Neural cell (in vitro differentiated cells): Measurements from ENCODE around the gene PRKACB. TPM values are rescaled to one million over a fixed set of nuclear protein-coding genes. Genes with fewer than 3 reads are reported as not detected.

Source experiments
- H2AFZ ChIP-seq: fragments of 200-600, 300-800 bp; sonication (generic), shearing (Covaris generic); 2 replicates; pipeline ENCODE4 v1.6.0; 2014; ENCODE audit warnings: low read depth, mild to moderate bottlenecking, antibody characterized with exemption, low read length, moderate library complexity
- H3F3A ChIP-seq: fragments of 200-600 bp; shearing (Covaris generic); 2 replicates; pipeline ENCODE4 v1.6.1; 2016; ENCODE audit warnings: mild to moderate bottlenecking, moderate library complexity, mixed read lengths, antibody characterized with exemption, low read length; ENCODE audit not compliant: insufficient read depth, poor library complexity, severe bottlenecking
- H3K27ac ChIP-seq: fragments of 200-600, 300-800 bp; sonication (generic), shearing (Covaris generic); 2 replicates; pipeline ENCODE4 v1.5.1; 2014; ENCODE audit warnings: mild to moderate bottlenecking, low read length, moderate library complexity
- H3K27me3 ChIP-seq: fragments of 300-800, 200-600 bp; sonication (generic), shearing (Covaris generic); 2 replicates; pipeline ENCODE4 v1.6.0; 2014; ENCODE audit warnings: mild to moderate bottlenecking, low read depth, low read length, moderate library complexity; ENCODE audit not compliant: insufficient read depth
- H3K36me3 ChIP-seq: fragments of 300-800, 200-600 bp; sonication (generic), shearing (Covaris generic); 2 replicates; pipeline ENCODE4 v1.5.1; 2014; ENCODE audit warnings: mild to moderate bottlenecking, antibody characterized with exemption, low read length, moderate library complexity; ENCODE audit not compliant: insufficient read depth
- H3K4me2 ChIP-seq: fragments of 300-800, 200-600 bp; sonication (generic), shearing (Covaris generic); 2 replicates; pipeline ENCODE4 v1.6.0; 2014; ENCODE audit warnings: mild to moderate bottlenecking, low read length
- H3K4me3 ChIP-seq: fragments of 300-800, 200-600 bp; sonication (generic), shearing (Covaris generic); 2 replicates; pipeline ENCODE4 v1.5.1; 2014; ENCODE audit warnings: mild to moderate bottlenecking, low read length, moderate library complexity
- H3K79me2 ChIP-seq: fragments of 200-600 bp; shearing (Covaris generic); replicated peaks from 2 replicates; pipeline ENCODE4 v1.6.0; 2014; ENCODE audit warnings: mild to moderate bottlenecking, low read length, moderate library complexity; ENCODE audit not compliant: insufficient read depth
- H3K9ac ChIP-seq: fragments of 300-800, 200-600 bp; sonication (generic), shearing (Covaris generic); 2 replicates; pipeline ENCODE4 v1.6.1; 2016; ENCODE audit warnings: mild to moderate bottlenecking, low read length, mixed read lengths
- H3K9me2 ChIP-seq: fragments of 200-600 bp; shearing (Covaris generic); 2 replicates; pipeline ENCODE4 v1.6.1; 2016; ENCODE audit warnings: mild to moderate bottlenecking, low read length, mixed read lengths; ENCODE audit not compliant: insufficient read depth
- H3K9me3 ChIP-seq: fragments of 200-600, 300-800 bp; sonication (generic), shearing (Covaris generic); 2 replicates; pipeline ENCODE4 v1.6.1; 2016; ENCODE audit warnings: mild to moderate bottlenecking, mixed run types, low read length, moderate library complexity, mixed read lengths
- H4K20me1 ChIP-seq: fragments of 200-600 bp; shearing (Covaris generic); 2 replicates; pipeline ENCODE4 v1.6.1; 2016; ENCODE audit warnings: mild to moderate bottlenecking, mixed run types; ENCODE audit not compliant: insufficient read depth
- EP300 ChIP-seq: fragments of 450-650 bp; conservative IDR thresholded peaks from 2 replicates; pipeline ENCODE4 v1.6.1; 2014; ENCODE audit warnings: antibody characterized with exemption, mild to moderate bottlenecking, moderate library complexity; ENCODE audit not compliant: poor library complexity, severe bottlenecking
- EZH2 ChIP-seq: fragments of 200-600, 300-800 bp; shearing (Covaris generic), sonication (generic); IDR thresholded peaks from 2 replicates; pipeline ENCODE4 v1.6.1; 2014; ENCODE audit warnings: antibody characterized with exemption, low read length, borderline replicate concordance, mild to moderate bottlenecking; ENCODE audit not compliant: insufficient read depth, poor library complexity, severe bottlenecking
- MXI1 ChIP-seq: fragments of 450-650 bp; conservative IDR thresholded peaks from 2 replicates; pipeline ENCODE4 v1.6.1; 2014; ENCODE audit warnings: antibody characterized with exemption, mild to moderate bottlenecking; ENCODE audit not compliant: poor library complexity, severe bottlenecking
- POLR2AphosphoS5 ChIP-seq: IDR thresholded peaks from 2 replicates; pipeline ENCODE4 v1.6.1; 2012
- RAD21 ChIP-seq: fragments of 450-650 bp; conservative IDR thresholded peaks from 2 replicates; pipeline ENCODE4 v1.6.1; 2014; ENCODE audit warnings: antibody characterized with exemption, mild to moderate bottlenecking, moderate library complexity
- SMC3 ChIP-seq: fragments of 450-650 bp; conservative IDR thresholded peaks from 2 replicates; pipeline ENCODE4 v1.6.1; 2014; ENCODE audit warnings: antibody characterized with exemption, mild to moderate bottlenecking, moderate library complexity; ENCODE audit not compliant: poor library complexity
- TAF1 ChIP-seq: IDR thresholded peaks from 2 replicates; pipeline ENCODE4 v1.6.1; 2012; ENCODE audit warnings: low read depth
- polyA plus RNA-seq: library from polyadenylated mRNA; depleted of rRNA; stranded (reverse); fragments of >200 nt; gene quantifications from 2 replicates; pipeline ENCODE4 v1.2.3, GENCODE V29; 2014
- TF ChIP-seq, protein P1 (sequence below): fragments of 450-650 bp; IDR thresholded peaks from 2 replicates; pipeline ENCODE4 v1.5.1; 2014; ENCODE audit warnings: antibody characterized with exemption, mild to moderate bottlenecking, moderate library complexity; ENCODE audit not compliant: poor library complexity, severe bottlenecking
- TF ChIP-seq, protein P2 (sequence below): IDR thresholded peaks from 2 replicates; pipeline ENCODE4 v1.6.1; 2012; ENCODE audit warnings: borderline replicate concordance

Gene PRKACB
- polyA plus RNA-seq, 1 donor from 2014 or later: 979 TPM

DNA sequence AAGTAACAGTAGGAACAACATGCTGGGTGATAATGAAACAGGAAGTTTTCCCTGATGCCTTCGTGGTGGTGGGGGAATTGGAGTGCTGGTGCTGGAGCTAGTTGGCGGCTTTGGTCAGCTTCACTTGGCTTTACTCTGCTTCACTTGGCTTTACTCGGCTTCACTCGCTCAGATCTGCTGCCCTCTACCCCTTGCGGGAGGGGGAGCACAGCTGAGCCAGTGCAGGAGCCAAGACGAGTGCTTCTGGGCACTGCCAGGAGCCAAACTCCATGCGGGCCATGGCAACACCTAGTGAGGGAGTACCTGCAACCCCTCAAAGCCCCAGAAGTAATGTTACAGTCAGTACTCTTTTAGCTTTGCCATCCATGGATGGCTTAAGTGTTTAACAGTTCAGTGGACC is 10.6 kb upstream of the PRKACB start:
- no peak for TF ChIP-seq EZH2
- no peak for TF ChIP-seq TAF1
- TF ChIP-seq RAD21: no peak
- TF ChIP-seq POLR2AphosphoS5: no peak
- TF ChIP-seq MXI1: no peak
- TF ChIP-seq, protein P1, sequence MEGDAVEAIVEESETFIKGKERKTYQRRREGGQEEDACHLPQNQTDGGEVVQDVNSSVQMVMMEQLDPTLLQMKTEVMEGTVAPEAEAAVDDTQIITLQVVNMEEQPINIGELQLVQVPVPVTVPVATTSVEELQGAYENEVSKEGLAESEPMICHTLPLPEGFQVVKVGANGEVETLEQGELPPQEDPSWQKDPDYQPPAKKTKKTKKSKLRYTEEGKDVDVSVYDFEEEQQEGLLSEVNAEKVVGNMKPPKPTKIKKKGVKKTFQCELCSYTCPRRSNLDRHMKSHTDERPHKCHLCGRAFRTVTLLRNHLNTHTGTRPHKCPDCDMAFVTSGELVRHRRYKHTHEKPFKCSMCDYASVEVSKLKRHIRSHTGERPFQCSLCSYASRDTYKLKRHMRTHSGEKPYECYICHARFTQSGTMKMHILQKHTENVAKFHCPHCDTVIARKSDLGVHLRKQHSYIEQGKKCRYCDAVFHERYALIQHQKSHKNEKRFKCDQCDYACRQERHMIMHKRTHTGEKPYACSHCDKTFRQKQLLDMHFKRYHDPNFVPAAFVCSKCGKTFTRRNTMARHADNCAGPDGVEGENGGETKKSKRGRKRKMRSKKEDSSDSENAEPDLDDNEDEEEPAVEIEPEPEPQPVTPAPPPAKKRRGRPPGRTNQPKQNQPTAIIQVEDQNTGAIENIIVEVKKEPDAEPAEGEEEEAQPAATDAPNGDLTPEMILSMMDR: no peak
- TF ChIP-seq EP300: no peak
- no peak for TF ChIP-seq SMC3
- TF ChIP-seq, protein P2, sequence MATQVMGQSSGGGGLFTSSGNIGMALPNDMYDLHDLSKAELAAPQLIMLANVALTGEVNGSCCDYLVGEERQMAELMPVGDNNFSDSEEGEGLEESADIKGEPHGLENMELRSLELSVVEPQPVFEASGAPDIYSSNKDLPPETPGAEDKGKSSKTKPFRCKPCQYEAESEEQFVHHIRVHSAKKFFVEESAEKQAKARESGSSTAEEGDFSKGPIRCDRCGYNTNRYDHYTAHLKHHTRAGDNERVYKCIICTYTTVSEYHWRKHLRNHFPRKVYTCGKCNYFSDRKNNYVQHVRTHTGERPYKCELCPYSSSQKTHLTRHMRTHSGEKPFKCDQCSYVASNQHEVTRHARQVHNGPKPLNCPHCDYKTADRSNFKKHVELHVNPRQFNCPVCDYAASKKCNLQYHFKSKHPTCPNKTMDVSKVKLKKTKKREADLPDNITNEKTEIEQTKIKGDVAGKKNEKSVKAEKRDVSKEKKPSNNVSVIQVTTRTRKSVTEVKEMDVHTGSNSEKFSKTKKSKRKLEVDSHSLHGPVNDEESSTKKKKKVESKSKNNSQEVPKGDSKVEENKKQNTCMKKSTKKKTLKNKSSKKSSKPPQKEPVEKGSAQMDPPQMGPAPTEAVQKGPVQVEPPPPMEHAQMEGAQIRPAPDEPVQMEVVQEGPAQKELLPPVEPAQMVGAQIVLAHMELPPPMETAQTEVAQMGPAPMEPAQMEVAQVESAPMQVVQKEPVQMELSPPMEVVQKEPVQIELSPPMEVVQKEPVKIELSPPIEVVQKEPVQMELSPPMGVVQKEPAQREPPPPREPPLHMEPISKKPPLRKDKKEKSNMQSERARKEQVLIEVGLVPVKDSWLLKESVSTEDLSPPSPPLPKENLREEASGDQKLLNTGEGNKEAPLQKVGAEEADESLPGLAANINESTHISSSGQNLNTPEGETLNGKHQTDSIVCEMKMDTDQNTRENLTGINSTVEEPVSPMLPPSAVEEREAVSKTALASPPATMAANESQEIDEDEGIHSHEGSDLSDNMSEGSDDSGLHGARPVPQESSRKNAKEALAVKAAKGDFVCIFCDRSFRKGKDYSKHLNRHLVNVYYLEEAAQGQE: no peak
- Histone ChIP-seq H3K79me2 (no peaks in the 10 kb centered on the region), H3K36me3 (no peaks in the 10 kb centered on the region), H3K9me2 (no peaks in the 10 kb centered on the region), H3K9me3 (no peaks in the 10 kb centered on the region), H4K20me1 (no peaks in the 10 kb centered on the region), H3K27ac (no peak overlapping the region), H3K4me2 (no peak overlapping the region), H2AFZ (no peak overlapping the region), H3K27me3 (no peaks in the 10 kb centered on the region), H3F3A (no peaks in the 10 kb centered on the region), H3K9ac (no peak overlapping the region), H3K4me3 (no peak overlapping the region)

DNA sequence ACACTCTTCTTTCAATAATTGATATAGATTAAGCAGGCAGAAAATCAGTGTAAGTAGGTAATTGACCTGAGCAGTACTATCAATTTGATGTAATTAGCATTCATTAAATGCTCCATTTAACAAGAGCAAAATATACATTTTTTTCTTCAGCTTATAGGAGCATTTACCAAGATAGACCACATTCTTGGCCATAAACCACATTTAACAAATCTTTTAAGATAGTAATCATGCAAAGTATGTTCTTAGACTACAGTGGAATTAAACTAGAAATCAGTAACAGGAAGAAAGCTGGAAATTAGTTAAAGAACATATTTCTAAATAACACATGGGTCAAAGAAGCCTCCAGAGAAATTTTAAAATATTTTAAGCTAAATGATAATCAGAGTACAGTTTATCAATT is 8.7 kb upstream of the PRKACB start:
- Histone ChIP-seq H4K20me1 (no peaks in the 10 kb centered on the region), H3K4me3 (no peak overlapping the region), H3K79me2 (no peaks in the 10 kb centered on the region), H3K4me2 (no peak overlapping the region), H3F3A (no peaks in the 10 kb centered on the region), H2AFZ (no peak overlapping the region), H3K9ac (no peak overlapping the region), H3K36me3 (no peaks in the 10 kb centered on the region), H3K27me3 (no peaks in the 10 kb centered on the region), H3K9me3 (no peaks in the 10 kb centered on the region), H3K9me2 (no peaks in the 10 kb centered on the region), H3K27ac (no peak overlapping the region)
- no peak for TF ChIP-seq EP300
- TF ChIP-seq, protein P1: no peak
- no peak for TF ChIP-seq RAD21
- TF ChIP-seq MXI1: no peak
- TF ChIP-seq, protein P2: no peak
- TF ChIP-seq TAF1: no peak
- no peak for TF ChIP-seq EZH2
- TF ChIP-seq SMC3: no peak
